ENCODE data around the gene TMEM131L. TPM values are rescaled to one million over a fixed set of nuclear protein-coding genes. Genes with fewer than 3 reads are reported as not detected.
"Not testable (repeated sequence)": the region's sequence is repeated elsewhere in the genome, so short reads cannot be mapped to it uniquely, and the experiment has no call there.

TMEM131L gene
- total RNA-seq, 1 experiment from 2014 or later = 9.7 TPM

DNA sequence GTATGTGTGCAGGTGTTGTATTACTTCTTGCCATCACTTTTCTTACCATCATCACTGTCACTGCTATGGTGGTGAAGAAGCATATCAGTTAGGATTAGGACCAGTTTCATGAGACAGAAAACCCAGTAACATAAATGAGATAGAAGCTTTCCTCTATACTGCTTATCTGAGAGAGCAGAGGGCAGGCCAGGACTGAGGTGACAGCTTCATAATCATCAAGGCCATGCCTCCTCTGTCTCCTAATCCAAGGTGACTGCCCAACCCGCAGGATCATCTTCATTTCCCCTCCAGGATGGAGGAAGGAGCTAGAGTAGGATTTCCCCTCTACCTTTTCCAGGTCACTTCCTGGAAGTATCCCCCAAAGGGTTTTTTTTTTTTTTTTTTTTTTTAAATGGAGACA is 35.4 kb downstream of the TMEM131L start:
- DNase-seq (ENCODE audit: extremely low read depth, low read depth) = no peak

DNA sequence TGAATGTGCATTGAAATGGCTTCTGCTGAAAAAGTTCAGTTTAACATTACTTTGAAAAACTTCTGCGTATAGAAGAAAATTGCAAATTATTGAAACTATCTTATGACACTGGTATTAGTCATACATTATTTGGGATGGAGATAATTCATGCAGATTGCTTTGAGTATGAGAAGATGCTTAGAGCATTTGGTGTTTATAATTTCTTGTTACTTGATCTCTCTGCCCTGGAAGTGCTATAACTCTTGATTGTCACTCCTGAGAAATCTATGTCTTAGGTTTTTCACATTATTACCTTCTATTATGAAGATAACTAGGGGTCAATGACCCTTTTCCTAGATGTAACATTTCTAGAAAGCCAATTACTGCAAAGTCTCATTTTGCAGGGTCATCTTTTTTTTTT is 36.4 kb downstream of the TMEM131L start:
- DNase-seq (ENCODE audit: extremely low read depth, low read depth) = no peak

- DNase-seq (ENCODE audit: extremely low read depth, low read depth) = no peak
These were observed 40.5 kb downstream of the TMEM131L start for GRCh38 chr4:153506341-153507309.

- no peak for DNase-seq (ENCODE audit: extremely low read depth, low read depth)
These were observed 41.3 kb downstream of the TMEM131L start for GRCh38 chr4:153507310-153508073.

DNA sequence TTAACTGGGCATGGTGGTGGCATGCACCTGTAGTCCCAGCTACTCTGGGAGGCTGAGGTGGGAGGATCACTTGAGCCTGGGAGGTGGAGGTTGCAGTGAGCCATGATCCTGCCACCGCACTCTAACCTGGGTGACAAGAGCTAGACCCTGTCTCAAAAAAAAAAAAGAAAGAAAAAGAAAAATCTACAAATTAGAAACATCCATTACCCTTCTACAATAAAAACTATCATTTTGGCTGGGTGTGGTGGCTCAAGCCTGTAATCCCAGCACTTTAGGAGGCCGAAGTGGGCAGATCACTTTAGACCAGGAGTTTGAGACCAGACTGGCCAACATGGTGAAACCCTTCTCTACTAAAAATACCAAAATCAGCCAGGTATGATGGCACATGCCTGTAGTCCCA is 43.1 kb downstream of the TMEM131L start:
- not testable (repeated sequence) for DNase-seq (ENCODE audit: extremely low read depth, low read depth)

- DNase-seq (ENCODE audit: extremely low read depth, low read depth) = no peak
These were observed 43.6 kb downstream of the TMEM131L start for GRCh38 chr4:153509724-153510123.

DNA sequence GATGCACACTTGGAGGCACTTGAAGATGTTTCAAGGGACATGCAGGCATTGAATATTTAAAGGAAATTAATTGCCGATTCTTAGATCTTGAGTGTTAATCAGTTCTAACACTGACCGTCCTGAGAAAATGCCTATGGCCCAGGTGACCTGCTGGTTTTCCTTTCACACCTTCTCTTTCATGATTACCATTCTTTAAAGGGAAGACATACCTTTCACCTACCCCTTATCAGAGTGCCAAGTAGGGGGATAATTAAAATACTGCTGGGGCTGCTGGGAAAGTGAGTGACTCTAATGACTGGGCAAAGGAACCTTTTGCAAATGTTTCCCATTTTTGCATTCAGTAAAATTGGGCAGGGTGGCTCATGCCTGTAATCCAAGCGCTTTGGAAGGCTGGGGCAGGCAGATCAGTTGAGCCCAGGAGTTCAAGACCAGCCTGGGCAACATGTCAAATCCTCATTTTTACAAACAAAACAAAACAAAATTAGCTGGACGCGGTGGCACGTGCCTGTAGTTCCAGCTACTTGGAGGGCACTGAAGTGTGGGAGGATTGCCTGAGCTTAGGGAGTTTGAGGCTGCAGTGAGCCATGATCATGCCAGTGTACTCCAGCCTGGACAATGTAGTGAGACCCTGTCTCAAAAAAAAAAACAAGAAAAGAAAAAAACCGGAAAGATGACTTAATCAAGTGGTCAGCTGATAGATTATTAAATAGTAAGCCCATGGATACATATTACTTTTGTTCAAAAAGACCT is 44.3 kb downstream of the TMEM131L start:
- DNase-seq (ENCODE audit: extremely low read depth, low read depth) = no peak

- DNase-seq (ENCODE audit: extremely low read depth, low read depth) = no peak
These were observed 44.9 kb downstream of the TMEM131L start for GRCh38 chr4:153511104-153511503.

DNA sequence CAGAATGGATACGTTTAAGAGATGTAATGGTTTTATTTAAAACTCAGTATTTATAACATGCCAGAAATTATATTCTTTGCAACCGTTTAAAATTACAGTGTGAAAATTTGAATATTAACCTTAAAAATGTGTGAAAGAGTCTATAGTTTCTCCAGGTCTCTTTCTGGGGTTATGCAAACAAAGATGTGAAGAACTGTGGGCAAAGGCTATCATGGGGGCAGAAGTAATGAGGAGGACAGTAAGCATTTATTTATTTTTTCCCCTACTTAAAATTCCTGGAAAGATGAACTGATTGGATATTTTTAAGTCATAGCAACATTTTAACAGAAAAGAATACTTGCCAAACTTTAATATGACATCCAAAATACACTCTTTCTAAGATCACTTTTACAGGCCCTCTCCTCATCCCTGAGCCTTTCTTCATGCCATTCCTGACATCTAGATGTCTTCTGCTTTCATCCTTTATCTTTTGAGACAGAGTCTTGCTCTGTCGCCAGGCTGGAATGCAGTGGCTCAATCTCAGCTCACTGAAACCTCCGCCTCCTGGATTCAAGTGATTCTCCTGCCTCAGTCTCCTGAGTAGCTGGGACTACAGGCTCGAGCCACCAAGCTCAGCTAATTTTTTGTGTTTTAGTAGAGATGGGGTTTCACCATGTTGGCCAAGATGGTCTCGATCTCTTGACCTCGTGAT is 46.1 kb downstream of the TMEM131L start:
- DNase-seq (ENCODE audit: extremely low read depth, low read depth) = no peak

- no peak for DNase-seq (ENCODE audit: extremely low read depth, low read depth)
These were observed 46.9 kb downstream of the TMEM131L start for GRCh38 chr4:153512952-153513500.

DNA sequence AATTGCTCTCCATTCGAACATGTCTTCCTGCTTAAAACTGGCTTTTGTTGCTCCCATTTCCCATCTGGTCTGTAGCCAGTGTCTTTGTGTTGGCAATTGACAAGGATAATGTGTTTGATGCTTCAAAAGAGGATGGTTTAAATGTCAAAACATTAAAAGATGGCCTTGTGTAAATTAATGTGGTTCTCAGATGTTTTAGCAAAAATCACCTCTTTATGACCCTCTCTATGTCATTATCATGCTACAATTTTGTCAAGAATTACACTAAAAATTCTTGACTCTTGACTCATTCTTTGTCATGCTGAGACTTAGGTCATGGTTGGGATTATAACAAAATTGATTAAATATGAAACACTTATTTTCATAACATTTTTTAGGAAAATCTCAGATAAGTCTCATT is 47.4 kb downstream of the TMEM131L start:
- DNase-seq (ENCODE audit: extremely low read depth, low read depth) = no peak

DNA sequence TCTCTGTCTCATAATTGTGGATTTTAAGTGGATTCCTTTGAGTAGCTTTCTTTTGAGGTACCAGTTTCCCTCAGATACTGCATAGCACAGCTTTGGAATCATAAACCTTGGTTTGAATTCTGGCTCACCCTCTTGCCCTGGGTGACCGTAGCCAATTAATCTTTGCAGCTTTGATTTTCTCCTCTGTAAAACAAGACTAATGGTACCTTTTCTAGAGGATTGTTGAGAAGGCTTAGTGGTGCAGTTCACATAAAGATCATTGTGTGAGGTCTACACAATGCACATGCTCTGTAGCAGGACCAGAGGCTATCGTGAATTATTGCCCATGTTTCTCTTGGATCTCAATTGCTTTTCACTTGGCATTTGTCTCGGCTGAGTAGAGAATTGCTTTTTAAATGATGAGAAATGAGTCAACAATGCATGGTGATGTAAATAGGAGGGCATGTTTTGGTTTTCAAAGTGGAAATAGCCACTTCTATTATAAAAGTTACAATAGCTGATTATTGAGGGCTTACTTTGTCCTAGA is 47.9 kb downstream of the TMEM131L start:
- DNase-seq (ENCODE audit: extremely low read depth, low read depth) = no peak

GRCh38 chr4:153514688-153515426 is 48.7 kb downstream of the TMEM131L start:
- DNase-seq (ENCODE audit: extremely low read depth, low read depth) = no peak

DNA sequence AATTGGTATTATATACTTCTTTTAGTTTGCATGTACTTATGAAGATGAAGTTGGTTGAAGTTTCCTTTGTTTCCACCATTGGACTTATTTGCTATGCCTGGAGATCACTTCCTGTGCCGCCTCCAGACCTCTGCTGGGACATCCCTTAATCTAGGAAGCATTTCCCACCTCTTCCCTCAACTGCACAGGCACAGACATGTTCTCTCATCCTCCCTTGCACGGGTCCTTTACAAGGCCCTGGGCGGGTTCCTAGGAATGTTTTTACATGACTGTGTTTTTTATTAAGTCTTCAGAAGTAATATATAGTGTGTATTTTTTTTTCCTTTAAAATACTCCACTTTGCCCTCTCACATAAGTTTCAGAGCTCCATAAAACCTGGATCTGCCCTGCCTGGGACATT is 51.0 kb downstream of the TMEM131L start:
- DNase-seq (ENCODE audit: extremely low read depth, low read depth) = no peak

DNA sequence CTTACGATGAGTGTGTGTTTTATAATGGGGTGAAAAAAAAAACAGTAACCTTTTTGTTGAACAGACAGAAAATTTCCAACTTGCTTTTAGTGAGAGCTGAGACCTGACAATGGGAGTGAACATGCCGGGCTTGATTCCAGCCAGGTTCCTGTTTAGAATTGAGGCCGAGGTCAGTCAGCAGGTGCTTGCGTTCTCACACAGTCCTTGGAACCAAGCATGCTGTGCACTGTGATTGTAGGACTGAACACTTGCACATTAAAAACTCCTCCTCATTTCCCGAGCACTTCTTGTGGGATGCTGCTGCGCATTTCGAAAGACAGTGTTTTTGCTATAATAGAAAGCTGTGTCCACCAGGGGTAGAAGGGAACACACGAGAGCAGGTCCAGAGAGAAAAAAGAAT is 51.8 kb downstream of the TMEM131L start:
- DNase-seq (ENCODE audit: extremely low read depth, low read depth) = no peak

DNA sequence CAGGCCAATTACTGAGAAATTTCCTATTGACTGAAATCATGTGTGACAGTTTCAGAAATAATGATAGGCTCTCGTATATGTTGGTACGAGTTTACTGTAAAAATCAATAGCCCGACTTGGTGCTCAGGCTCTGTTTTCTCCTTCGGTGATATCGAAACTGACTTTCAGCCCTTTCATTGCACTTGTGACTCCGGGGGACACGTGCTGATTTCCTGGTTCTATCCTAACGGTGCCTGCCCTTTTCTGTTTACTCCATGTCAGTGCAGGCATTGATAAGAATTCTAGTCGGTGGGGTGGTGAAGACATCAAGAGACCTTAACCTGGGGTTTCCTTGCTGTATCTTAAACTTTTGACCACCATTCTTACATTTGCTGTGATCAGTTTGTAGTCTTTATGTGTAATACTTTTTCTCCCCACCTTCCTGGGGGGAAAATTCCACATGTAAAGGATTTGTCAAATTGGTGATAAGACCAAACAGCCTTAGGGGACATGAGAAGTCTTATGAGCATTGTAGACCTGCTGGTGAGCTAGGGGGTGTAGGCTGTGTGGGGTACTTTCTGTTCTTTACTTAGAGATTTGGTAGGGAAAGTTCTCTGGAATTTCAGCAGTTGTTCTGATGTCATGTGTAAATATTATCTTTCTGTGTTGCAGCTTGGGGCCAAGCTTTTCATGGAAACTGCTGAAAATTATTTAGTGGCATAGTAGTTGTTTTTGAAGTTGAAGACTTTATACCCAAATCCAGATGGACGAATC is 52.7 kb downstream of the TMEM131L start:
- DNase-seq (ENCODE audit: extremely low read depth, low read depth) = no peak

GRCh38 chr4:153519687-153520086 is 53.5 kb downstream of the TMEM131L start:
- DNase-seq (ENCODE audit: extremely low read depth, low read depth) = no peak

- no peak for DNase-seq (ENCODE audit: extremely low read depth, low read depth)
These were observed 54.1 kb downstream of the TMEM131L start for GRCh38 chr4:153520227-153520626.

Measured in NCI-H460 (cell line).